Mucosa of descending colon (tissue), 3 donors: Measurements from ENCODE around the gene HIPK3. TPM values are rescaled to one million over a fixed set of nuclear protein-coding genes. Genes with fewer than 3 reads are reported as not detected.
A peak's percentile ranks its signal among the peaks of the same experiment; 100 is the strongest.

Experiments
- ATAC-seq: fragments of 200-7000 bp; cut with Tn5 transposase; one replicate; pipeline ENCODE4 v1.9.1; 2020; ENCODE audit warnings: mild to moderate bottlenecking, moderate library complexity
- DNase-seq, 3 donors: peaks; one replicate each; pipeline ENCODE4 v3.0.0-alpha.2; 2020
- H3K36me3 ChIP-seq: fragments of 200-600 bp; one replicate; pipeline ENCODE4 v1.8.0; 2021; ENCODE audit warnings: low read depth, mild to moderate bottlenecking
- H3K4me1 ChIP-seq: fragments of 200-600 bp; one replicate; pipeline ENCODE4 v1.8.0; 2021; ENCODE audit warnings: low read depth, mild to moderate bottlenecking
- H3K4me3 ChIP-seq: fragments of 200-600 bp; one replicate; pipeline ENCODE4 v1.8.0; 2021; ENCODE audit warnings: mild to moderate bottlenecking
- H3K9me3 ChIP-seq: fragments of 200-600 bp; one replicate; pipeline ENCODE4 v1.8.0; 2021; ENCODE audit warnings: mild to moderate bottlenecking
- intact Hi-C, 2 donors: fragments of 100-400 bp; cut with DNase I in 1 of 2; cut with micrococcal nuclease in 1 of 2; formaldehyde crosslinking; loops; one replicate each; pipeline versions ENCODE4 v1.11.0 to v1.11.1; 2022; cut with DNase I, micrococcal nuclease
- total RNA-seq, 3 donors: library from RNA; stranded (reverse); fragmentation: NEBNext Ultra II Directional in 2 of 3; extraction: Animal tissue kit (Norgen Biotek cat#: 25700) in 2 of 3; gene quantifications; one replicate each; pipeline versions ENCODE4 v1.2.1 to v1.2.4, GENCODE V29; 2021 to 2023
- TF ChIP-seq, protein P1 (sequence below): fragments of 200-600 bp; IDR thresholded peaks from one replicate; pipeline ENCODE4 v1.8.0; 2022; ENCODE audit warnings: antibody characterized with exemption, mild to moderate bottlenecking
- donor health status: DM: no; HTN: no; CAD: no; lungs with moderate emphysema.
- donor health status: DM: no; HTN: no; CAD: no.
- donor health status: DM: no; HTN: yes; CAD: no.

HIPK3 gene
- total RNA-seq, 3 donors from 2014 or later = 67.0 to 254 (median 69.7) TPM

DNA sequence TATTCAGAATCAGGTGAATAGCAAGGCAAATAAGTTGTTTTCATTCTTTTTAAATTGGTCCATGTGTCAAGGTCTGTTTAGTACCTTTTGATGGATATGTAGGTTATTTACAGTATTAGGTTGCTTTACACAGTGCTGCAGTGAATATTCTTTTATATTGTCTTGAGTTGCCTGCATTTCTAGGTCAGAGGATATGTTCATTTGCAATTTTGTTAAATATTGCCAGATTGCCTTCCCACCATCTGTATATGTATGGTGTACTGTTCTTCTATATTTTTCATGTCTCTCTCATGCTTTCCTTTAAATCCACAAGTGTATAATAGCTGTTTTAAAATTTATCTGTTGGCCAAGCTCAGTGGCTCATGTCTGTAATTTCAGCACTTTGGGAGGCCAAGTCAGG lies 24.6 kb downstream of the HIPK3 start:
- Histone ChIP-seq H3K4me3 (no peak overlapping the region), H3K4me1 (peaks cover 9% of the 10 kb centered on the region), H3K36me3 (no peaks in the 10 kb centered on the region), H3K9me3 (no peaks in the 10 kb centered on the region)
- DNase-seq (no peak), ATAC-seq (no peak)
- TF ChIP-seq, protein P1, sequence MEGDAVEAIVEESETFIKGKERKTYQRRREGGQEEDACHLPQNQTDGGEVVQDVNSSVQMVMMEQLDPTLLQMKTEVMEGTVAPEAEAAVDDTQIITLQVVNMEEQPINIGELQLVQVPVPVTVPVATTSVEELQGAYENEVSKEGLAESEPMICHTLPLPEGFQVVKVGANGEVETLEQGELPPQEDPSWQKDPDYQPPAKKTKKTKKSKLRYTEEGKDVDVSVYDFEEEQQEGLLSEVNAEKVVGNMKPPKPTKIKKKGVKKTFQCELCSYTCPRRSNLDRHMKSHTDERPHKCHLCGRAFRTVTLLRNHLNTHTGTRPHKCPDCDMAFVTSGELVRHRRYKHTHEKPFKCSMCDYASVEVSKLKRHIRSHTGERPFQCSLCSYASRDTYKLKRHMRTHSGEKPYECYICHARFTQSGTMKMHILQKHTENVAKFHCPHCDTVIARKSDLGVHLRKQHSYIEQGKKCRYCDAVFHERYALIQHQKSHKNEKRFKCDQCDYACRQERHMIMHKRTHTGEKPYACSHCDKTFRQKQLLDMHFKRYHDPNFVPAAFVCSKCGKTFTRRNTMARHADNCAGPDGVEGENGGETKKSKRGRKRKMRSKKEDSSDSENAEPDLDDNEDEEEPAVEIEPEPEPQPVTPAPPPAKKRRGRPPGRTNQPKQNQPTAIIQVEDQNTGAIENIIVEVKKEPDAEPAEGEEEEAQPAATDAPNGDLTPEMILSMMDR = no peak
- intact Hi-C loops = no loop called here

DNA sequence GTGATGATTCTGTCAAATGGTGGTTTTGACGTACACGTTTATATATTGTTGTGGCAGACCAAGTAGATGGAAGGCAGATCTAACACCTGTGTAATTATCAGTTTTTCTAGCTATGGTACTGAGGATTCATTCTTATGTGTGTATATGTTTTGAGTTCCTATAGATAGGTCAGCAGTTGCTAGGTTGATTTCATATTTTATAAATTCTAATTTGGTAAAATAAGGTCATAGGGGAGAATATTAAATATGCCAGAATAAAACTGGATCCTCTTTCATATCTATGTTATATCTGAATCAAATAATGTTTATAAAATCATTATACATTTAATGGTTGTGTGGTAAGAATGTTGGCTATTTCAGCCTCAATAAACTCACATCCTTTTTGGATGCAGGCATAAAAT lies 27.6 kb downstream of the HIPK3 start:
- ATAC-seq = no peak

DNA sequence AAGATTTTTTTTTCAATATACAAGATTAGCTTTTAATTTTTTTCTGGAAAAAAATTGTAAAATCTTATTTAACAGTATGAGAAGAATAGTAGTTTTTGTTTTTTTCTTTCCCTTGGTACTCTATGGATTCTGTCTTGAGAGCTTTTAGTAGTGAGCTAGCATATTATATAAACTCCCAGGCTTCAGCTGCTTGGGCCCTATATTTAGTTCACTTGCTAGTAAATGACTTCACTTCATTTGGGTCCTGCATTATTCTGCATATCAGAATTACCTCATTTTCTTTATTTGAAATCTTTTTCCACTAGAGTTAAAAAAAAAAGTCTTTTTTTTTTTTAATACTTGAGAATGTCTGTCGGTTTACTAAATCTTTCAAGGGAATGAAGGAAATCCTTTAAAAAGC lies 33.1 kb downstream of the HIPK3 start:
- ATAC-seq (no peak), DNase-seq (no peak)
- intact Hi-C loops = no loop called here
- H3K4me3 ChIP-seq = no peak overlapping the region
- H3K36me3 ChIP-seq = no peaks in the 10 kb centered on the region
- TF ChIP-seq, protein P1 = no peak
- peaks cover 14% of the 10 kb centered on the region for H3K4me1 ChIP-seq
- H3K9me3 ChIP-seq = no peaks in the 10 kb centered on the region

More for the DNA sequence above, 27.6 kb downstream of the HIPK3 start:
- H3K9me3 ChIP-seq = no peaks in the 10 kb centered on the region
- DNase-seq = no peak
- intact Hi-C loops = no loop called here
- H3K4me3 ChIP-seq = no peak overlapping the region
- H3K36me3 ChIP-seq = no peaks in the 10 kb centered on the region
- TF ChIP-seq, protein P1 = no peak
- H3K4me1 ChIP-seq = no peaks in the 10 kb centered on the region

DNA sequence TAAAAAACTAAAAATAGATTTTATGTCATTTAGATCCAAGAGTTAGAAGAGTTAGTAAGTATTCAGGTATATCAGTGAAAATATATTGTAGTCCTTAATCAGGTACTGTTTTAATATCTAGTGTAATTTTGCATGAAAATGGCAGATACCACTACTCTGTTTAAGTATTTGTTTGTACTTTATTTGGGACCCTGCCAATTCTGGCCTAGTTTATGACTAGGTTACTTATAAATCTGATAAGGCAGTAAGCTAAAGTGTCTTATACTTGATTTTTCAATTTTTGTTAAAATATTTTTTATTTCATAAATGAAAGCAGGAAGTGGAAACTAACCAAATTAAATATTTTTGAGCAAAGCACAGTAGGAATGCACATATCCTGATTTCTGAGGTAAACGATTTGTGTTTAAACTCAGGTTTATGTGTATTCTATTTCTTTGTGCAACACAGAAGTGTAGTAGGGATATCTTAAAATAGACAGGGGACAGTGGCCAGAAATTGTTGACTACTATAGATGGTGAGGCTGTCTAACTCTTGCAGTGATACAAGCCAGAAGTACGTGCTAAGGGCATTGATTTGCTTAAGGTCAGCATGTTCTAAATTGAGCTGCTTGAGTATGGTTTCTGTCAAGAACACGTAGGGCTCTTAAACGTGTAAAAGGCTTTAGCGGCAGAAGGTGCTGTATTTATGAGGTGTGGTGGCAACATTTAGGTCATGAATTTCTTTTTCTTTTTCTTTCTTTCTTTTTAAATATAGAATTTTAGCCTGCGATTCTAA lies 34.0 kb downstream of the HIPK3 start:
- H3K36me3 ChIP-seq = no peaks in the 10 kb centered on the region
- peaks cover 14% of the 10 kb centered on the region for H3K4me1 ChIP-seq
- H3K9me3 ChIP-seq = no peaks in the 10 kb centered on the region
- intact Hi-C loops = no loop called here
- ATAC-seq (peak; percentile 21), DNase-seq (no peak)
- no peak overlapping the region for H3K4me3 ChIP-seq
- TF ChIP-seq, protein P1 = no peak

DNA sequence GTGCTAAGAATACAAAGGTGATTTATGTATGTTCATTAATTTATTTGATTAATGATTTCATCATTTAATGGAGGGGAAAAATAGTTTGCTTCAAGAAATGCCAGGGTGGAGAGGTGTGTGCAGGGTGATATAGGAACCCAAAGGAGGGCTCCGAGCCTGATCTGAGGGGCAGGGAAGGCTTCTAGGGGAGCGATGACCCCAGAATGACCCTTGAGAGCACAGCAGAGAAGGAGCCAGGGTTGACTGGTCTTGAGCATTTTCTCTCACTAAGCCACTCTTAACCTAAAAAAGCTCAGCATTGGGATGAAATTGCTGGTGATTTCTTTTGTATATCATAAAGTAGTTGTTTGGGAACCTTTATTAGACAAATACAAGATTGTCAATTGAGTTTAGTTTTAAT lies 35.1 kb downstream of the HIPK3 start:
- no peak for DNase-seq
- TF ChIP-seq, protein P1 = no peak
- intact Hi-C loops = no loop called here
- Histone ChIP-seq H3K9me3 (no peaks in the 10 kb centered on the region), H3K4me3 (no peak overlapping the region), H3K4me1 (peaks cover 14% of the 10 kb centered on the region), H3K36me3 (no peaks in the 10 kb centered on the region)
- ATAC-seq = no peak
